NT2/D1 (cell line): Measurements from ENCODE around the gene WASHC2C.
A peak's percentile ranks its signal among the peaks of the same experiment; 100 is the strongest.
"Not testable (repeated sequence)": the region's sequence is repeated elsewhere in the genome, so short reads cannot be mapped to it uniquely, and the experiment has no call there.

Experiments used
- DNase-seq: peaks from one replicate; pipeline ENCODE4 v3.0.0-alpha.2; 2011; ENCODE audit warnings: low read depth, low spot score
- H3K27me3 ChIP-seq: 2 replicates; pipeline ENCODE4 v1.6.0; 2011; ENCODE audit warnings: mild to moderate bottlenecking; ENCODE audit not compliant: insufficient read length, insufficient read depth
- H3K36me3 ChIP-seq: 2 replicates; pipeline ENCODE4 v1.6.1; 2011; ENCODE audit warnings: mild to moderate bottlenecking, low read length, mixed read lengths; ENCODE audit not compliant: insufficient read depth, insufficient read length
- H3K4me1 ChIP-seq: 2 replicates; pipeline ENCODE4 v1.5.1; 2011; ENCODE audit not compliant: insufficient read depth, insufficient read length
- H3K4me3 ChIP-seq: 2 replicates; pipeline ENCODE4 v1.5.1; 2011; ENCODE audit warnings: low read depth; ENCODE audit not compliant: insufficient read length
- H3K9ac ChIP-seq: 2 replicates; pipeline ENCODE4 v1.6.0; 2011; ENCODE audit warnings: low read depth; ENCODE audit not compliant: insufficient read length
- H3K9me3 ChIP-seq: 2 replicates; pipeline ENCODE4 v1.5.1; 2011; ENCODE audit warnings: mild to moderate bottlenecking, low read length; ENCODE audit not compliant: insufficient read depth

The WASHC2C gene, protein sequence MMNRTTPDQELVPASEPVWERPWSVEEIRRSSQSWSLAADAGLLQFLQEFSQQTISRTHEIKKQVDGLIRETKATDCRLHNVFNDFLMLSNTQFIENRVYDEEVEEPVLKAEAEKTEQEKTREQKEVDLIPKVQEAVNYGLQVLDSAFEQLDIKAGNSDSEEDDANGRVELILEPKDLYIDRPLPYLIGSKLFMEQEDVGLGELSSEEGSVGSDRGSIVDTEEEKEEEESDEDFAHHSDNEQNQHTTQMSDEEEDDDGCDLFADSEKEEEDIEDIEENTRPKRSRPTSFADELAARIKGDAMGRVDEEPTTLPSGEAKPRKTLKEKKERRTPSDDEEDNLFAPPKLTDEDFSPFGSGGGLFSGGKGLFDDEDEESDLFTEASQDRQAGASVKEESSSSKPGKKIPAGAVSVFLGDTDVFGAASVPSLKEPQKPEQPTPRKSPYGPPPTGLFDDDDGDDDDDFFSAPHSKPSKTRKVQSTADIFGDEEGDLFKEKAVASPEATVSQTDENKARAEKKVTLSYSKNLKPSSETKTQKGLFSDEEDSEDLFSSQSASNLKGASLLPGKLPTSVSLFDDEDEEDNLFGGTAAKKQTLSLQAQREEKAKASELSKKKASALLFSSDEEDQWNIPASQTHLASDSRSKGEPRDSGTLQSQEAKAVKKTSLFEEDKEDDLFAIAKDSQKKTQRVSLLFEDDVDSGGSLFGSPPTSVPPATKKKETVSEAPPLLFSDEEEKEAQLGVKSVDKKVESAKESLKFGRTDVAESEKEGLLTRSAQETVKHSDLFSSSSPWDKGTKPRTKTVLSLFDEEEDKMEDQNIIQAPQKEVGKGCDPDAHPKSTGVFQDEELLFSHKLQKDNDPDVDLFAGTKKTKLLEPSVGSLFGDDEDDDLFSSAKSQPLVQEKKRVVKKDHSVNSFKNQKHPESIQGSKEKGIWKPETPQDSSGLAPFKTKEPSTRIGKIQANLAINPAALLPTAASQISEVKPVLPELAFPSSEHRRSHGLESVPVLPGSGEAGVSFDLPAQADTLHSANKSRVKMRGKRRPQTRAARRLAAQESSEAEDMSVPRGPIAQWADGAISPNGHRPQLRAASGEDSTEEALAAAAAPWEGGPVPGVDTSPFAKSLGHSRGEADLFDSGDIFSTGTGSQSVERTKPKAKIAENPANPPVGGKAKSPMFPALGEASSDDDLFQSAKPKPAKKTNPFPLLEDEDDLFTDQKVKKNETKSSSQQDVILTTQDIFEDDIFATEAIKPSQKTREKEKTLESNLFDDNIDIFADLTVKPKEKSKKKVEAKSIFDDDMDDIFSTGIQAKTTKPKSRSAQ (N-terminal part only)

DNA sequence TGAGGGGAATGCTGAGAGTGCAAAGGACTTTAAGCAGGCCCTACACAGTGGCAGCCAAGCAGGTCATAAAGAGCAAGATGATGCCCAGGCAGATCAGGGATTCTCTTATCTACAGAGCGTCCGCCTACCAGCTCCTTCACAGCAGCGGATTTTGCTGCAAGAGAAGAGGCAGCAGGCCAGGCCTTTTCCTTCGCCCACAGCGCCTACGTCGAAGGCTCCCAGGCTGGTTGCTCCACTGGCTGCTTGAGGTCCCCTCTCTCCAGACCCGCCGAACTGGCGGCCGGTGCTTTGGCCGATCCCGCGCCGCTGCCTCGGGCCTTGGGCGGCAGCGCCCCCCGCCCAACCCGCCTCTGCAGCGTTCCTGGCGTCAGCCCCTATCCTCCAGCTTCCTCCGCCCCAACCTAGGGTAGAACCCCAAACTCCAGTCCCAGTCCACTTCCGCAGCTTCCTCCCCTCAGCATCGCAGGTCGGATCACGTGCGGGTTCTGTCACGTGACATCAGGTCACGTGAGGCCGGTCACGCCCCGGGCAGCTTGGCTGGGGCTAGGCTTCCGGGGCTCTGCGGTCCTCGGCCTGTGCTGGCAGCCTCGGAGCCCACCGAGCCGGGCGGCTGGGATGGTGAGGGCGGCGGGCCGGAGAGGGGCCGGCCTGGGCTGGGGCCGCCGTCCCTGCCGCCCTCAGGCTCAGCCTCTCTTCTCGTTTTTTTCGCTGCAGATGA lies at the start of gene WASHC2C:
TSS of gene WASHC2C (plus strand) at position 564 of the 718 bp plus-strand sequence. CDS start at position 616, 52 bp downstream.
- not testable (repeated sequence) for H3K4me1 ChIP-seq, H3K9me3 ChIP-seq, H3K36me3 ChIP-seq, DNase-seq, H3K27me3 ChIP-seq
- Histone ChIP-seq H3K9ac (peak within 1 kb of the TSS; percentile 56), H3K4me3 (peak within 1 kb of the TSS; percentile 56)

DNA sequence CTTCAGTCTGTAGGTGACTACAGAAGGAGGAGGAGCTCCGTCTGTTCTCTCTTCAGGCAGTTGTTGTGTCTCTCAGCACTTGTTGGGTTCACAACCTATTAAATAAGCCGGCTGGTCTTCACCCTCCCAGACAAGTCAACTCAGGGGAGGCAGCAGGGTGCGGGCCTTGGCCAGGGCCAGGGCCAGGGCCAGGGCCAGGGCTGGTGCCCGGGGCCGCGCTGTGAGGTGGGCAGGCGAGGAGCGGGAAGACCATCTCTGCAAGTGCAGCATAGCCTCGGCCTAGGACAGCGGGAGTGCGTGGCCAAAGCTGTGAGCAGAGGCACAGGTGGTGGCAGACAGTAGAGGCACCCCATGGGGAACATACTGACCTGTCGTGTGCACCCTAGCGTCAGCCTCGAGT lies 48.6 kb upstream of the WASHC2C start:
- H3K4me3 ChIP-seq, H3K9ac ChIP-seq, H3K4me1 ChIP-seq, H3K9me3 ChIP-seq, DNase-seq, H3K36me3 ChIP-seq, H3K27me3 ChIP-seq: not testable (repeated sequence)

DNA sequence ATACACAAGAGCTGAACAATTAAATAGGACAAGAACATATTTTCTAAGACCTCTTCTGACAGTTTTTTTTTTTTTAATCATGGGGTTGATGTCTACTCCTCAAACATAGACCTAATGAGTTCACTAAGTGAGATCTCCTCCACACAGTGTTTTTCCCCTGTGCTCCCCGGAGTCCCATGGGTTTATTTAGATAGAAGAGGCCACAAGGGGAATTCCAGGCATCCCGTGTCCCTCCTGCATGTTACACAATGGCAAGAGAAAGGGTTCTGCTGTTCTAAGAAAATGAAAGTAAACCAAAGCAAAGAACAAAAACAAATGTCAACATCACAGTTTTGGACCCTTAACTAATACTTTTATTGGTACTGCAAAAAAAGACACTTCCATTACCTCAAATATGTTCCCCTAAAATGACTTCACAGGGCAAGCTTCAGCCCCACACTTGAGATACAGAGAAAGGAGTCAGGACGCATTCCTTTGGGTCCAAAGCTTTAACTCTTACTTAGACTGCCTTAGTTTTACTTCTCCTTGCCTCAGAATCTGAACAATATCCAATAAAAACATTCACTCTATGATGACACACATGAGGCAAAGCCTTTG lies 16.8 kb upstream of the WASHC2C start:
- not testable (repeated sequence) for H3K9ac ChIP-seq, DNase-seq, H3K4me1 ChIP-seq, H3K36me3 ChIP-seq, H3K4me3 ChIP-seq, H3K27me3 ChIP-seq, H3K9me3 ChIP-seq

DNA sequence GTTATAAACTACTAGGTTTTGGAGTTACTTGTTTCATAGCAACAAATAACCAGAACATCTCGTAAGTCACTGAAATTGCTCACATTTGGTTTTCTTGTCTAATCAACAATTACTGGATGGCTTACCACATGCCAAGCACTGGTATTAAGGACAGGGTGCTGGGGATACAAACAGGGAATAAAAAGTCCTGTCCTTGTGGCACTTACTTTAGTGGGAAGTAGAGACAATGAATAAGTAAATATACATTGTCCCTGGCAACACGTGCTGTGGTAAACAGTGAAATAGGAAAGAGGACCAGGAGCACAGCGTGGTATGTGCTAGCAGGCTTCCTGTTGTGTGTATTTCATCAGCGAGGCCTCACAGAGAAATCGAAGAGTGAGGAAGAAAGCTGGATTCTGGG lies 15.8 kb upstream of the WASHC2C start:
- H3K27me3 ChIP-seq, H3K4me3 ChIP-seq, H3K9ac ChIP-seq, DNase-seq, H3K36me3 ChIP-seq, H3K4me1 ChIP-seq, H3K9me3 ChIP-seq: not testable (repeated sequence)

DNA sequence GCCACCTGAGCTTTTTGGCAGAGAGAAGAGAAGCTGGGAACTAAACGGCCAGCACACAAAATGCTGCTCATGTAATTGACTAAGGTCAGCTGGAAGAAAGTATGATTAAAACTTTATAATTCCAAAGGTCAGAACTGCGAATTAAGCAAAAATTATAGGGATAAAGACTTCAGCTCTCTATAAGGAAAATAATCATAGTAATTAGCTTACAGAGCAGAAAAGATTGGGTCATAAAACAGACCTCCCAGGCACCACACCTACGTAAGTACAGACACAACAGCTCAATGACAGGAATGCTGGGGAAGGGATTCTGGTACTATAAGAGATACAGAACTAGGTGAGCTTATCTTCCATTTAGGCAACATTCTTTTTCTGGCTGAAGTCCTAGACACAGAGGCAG lies 10.0 kb upstream of the WASHC2C start:
- H3K27me3 ChIP-seq, H3K4me1 ChIP-seq, H3K4me3 ChIP-seq, DNase-seq, H3K36me3 ChIP-seq, H3K9me3 ChIP-seq, H3K9ac ChIP-seq: not testable (repeated sequence)

DNA sequence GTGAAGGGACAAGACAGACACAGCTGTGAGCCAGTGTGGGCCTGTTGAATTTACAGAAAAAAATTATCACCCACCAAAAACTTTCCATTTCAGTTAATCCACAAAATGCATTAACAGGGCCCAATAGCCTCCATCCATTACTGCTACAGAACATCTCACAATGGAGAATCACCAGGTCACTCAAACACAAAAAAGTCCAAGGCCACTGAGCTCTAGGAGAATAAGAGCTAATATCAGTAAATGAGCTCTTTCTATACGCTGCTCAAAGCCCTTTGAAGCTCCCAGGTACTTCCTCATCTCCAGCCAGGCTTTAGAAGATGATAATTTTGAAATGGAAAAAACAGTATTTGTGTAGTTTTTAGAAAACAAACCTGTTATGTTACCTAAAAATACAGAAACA lies 9.4 kb upstream of the WASHC2C start:
- DNase-seq, H3K27me3 ChIP-seq, H3K36me3 ChIP-seq, H3K4me1 ChIP-seq, H3K9ac ChIP-seq, H3K4me3 ChIP-seq, H3K9me3 ChIP-seq: not testable (repeated sequence)

DNA sequence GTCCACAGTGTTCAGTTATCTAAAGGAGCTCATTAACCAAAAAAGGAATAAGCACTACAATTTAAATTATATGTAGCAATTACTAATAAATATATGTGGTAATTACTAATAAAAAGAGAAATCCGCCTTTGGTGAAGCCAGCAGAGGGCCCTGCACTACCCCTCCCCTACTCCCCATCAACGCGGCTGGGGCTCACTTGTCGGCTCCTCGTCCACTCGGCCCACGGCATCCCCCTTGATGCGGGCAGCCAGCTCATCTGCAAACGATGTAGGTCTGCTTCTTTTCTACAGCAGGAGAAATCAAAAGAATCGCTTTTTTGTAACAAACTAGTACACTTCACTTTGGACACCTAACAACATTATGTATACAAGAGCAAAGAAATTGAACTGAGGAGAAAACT lies 5.6 kb upstream of the WASHC2C start:
- H3K27me3 ChIP-seq, DNase-seq, H3K9ac ChIP-seq, H3K4me3 ChIP-seq, H3K36me3 ChIP-seq, H3K9me3 ChIP-seq, H3K4me1 ChIP-seq: not testable (repeated sequence)

DNA sequence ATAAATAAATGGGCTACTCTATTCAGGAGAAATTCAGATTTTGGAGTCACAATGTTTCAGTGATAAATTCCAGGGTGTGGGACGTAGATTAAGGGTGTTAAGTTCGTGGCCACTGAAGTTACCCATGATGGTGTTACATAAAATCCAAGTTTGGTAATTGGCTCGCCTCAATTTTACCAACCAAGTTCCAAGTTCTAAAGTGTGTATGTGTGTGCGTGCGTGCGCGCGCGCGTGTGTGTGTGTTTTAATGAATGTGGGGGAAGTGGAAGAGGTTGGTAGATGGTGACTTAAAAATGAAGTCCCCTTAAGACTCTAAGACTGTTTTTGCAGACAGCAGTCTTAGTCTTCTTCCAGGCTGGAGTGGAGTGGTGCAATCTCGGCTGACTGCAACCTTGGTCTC lies 3.2 kb upstream of the WASHC2C start:
- not testable (repeated sequence) for H3K27me3 ChIP-seq, H3K9ac ChIP-seq, H3K36me3 ChIP-seq, H3K4me3 ChIP-seq, H3K9me3 ChIP-seq, H3K4me1 ChIP-seq, DNase-seq

DNA sequence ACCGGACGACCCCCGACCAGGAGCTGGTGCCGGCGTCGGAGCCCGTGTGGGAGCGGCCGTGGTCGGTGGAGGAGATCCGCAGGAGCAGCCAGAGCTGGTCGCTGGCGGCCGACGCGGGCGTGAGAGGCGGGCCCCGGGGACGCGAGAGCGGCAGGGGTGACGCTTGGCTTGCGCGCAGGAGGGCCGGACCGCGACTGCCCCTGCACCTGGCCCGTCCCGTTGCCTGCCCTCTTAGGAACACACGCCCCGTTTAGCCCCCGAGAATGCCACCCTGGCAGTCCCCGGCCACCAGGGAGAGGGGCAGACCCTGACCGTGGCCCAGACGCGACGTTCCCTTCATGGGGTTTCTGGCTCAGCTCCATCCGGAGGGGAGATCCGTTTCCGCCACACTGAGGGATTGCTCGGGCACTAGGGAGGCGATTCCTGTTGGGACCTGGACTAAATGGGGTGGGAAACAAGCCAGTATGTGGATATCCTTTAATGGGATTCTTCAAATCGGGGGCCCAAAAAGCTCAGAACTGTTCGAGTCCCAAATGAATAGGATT lies 427 bp downstream of the WASHC2C start:
- DNase-seq, result not testable (repeated sequence)
- H3K4me3 ChIP-seq, result peak overlapping the region; percentile 56

DNA sequence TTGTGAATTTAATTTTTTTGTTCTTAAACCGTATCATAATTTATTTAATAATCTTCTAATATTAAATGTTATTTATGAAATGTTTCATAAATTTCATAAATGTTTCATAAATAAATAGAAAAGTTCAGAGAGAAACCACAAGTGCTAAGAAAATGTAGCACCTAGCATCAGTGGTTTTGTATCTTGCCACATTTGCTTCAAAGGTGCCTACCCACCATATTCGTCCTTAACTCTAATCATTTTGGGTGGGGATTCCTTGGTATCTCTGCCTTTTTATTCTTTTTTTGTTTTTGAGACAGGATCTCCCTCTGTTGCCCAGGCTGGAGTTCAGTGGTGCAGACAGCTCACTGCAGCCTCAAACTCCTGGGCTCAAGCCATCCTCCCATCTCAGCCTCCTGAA lies 7.4 kb downstream of the WASHC2C start:
- H3K36me3 ChIP-seq, H3K4me3 ChIP-seq, H3K9ac ChIP-seq, DNase-seq, H3K27me3 ChIP-seq, H3K4me1 ChIP-seq, H3K9me3 ChIP-seq: not testable (repeated sequence)

More for the DNA sequence above, 427 bp downstream of the WASHC2C start:
- not testable (repeated sequence) for H3K27me3 ChIP-seq, H3K36me3 ChIP-seq, H3K4me1 ChIP-seq, H3K9me3 ChIP-seq
- peak overlapping the region; percentile 50 for H3K9ac ChIP-seq
